Neural progenitor cell (in vitro differentiated cells): ENCODE data around the gene TAS2R14. TPM values are rescaled to one million over a fixed set of nuclear protein-coding genes. Genes with fewer than 3 reads are reported as not detected.

ENCODE experiments used
- DNase-seq: peaks from one replicate; pipeline ENCODE4 v3.0.0-alpha.2; 2016; ENCODE audit warnings: low spot score
- H2AFZ ChIP-seq: fragments of 200-600 bp; sonication (generic); replicated peaks from 2 replicates; pipeline ENCODE4 v1.6.1; 2016; ENCODE audit warnings: antibody characterized with exemption
- H3F3A ChIP-seq: fragments of 200-600 bp; sonication (generic); 2 replicates; pipeline ENCODE4 v1.6.1; 2016; ENCODE audit warnings: antibody characterized with exemption, low read depth
- H3K27ac ChIP-seq: fragments of 200-600 bp; sonication (generic); 2 replicates; pipeline ENCODE4 v1.5.1; 2016; ENCODE audit warnings: mild to moderate bottlenecking
- H3K27me3 ChIP-seq: fragments of 200-600 bp; sonication (generic); 2 replicates; pipeline ENCODE4 v1.6.1; 2016; ENCODE audit warnings: mild to moderate bottlenecking, moderate library complexity
- H3K36me3 ChIP-seq: fragments of 200-600 bp; sonication (generic); 2 replicates; pipeline ENCODE4 v1.5.1; 2016
- H3K4me1 ChIP-seq: fragments of 200-600 bp; sonication (generic); 2 replicates; pipeline ENCODE4 v1.6.1; 2016; ENCODE audit warnings: mixed run types
- H3K4me2 ChIP-seq: fragments of 200-600 bp; sonication (generic); 2 replicates; pipeline ENCODE4 v1.6.1; 2016
- H3K4me3 ChIP-seq: fragments of 200-600 bp; sonication (generic); 2 replicates; pipeline ENCODE4 v1.5.1; 2016
- H3K79me2 ChIP-seq: fragments of 200-600 bp; sonication (generic); 2 replicates; pipeline ENCODE4 v1.6.1; 2016; ENCODE audit warnings: low read depth
- H3K9ac ChIP-seq: fragments of 200-600 bp; sonication (generic); 2 replicates; pipeline ENCODE4 v1.6.1; 2016
- H3K9me3 ChIP-seq: fragments of 200-600 bp; sonication (generic); 2 replicates; pipeline ENCODE4 v1.5.1; 2016; ENCODE audit warnings: low read depth
- H4K20me1 ChIP-seq: fragments of 200-600 bp; sonication (generic); 2 replicates; pipeline ENCODE4 v1.6.1; 2016; ENCODE audit warnings: low read depth
- H3K27ac Mint-ChIP-seq: 3 replicates; pipeline ENCODE4 v1.8.0; 2021; ENCODE audit warnings: mixed read lengths
- H3K27me3 Mint-ChIP-seq: 2 replicates; pipeline ENCODE4 v1.8.0; 2022; ENCODE audit warnings: low read depth, mild to moderate bottlenecking, inconsistent platforms, moderate library complexity, mixed read lengths; ENCODE audit not compliant: insufficient read depth
- H3K36me3 Mint-ChIP-seq: 3 replicates; pipeline ENCODE4 v1.8.0; 2021; ENCODE audit warnings: mixed read lengths
- H3K4me1 Mint-ChIP-seq: 3 replicates; pipeline ENCODE4 v1.8.0; 2021; ENCODE audit warnings: mixed read lengths
- H3K4me3 Mint-ChIP-seq: 3 replicates; pipeline ENCODE4 v1.8.0; 2021; ENCODE audit warnings: mild to moderate bottlenecking, moderate library complexity, mixed read lengths
- H3K9me3 Mint-ChIP-seq: 3 replicates; pipeline ENCODE4 v1.8.0; 2020; ENCODE audit warnings: mixed read lengths
- CTCF ChIP-seq: fragments of 200-600 bp; sonication (generic); IDR thresholded peaks from 2 replicates; pipeline ENCODE4 v1.5.1; 2017; ENCODE audit warnings: antibody characterized with exemption, mild to moderate bottlenecking
- EZH2 ChIP-seq: fragments of 200-600 bp; sonication (generic); IDR thresholded peaks from 2 replicates; pipeline ENCODE4 v1.6.1; 2017; ENCODE audit warnings: antibody characterized with exemption, mild to moderate bottlenecking, moderate library complexity
- EZH2phosphoT487 ChIP-seq: fragments of 200-600 bp; sonication (generic); IDR thresholded peaks from 2 replicates; pipeline ENCODE4 v1.6.1; 2017; ENCODE audit warnings: antibody characterized with exemption
- total RNA-seq: library from RNA; depleted of rRNA; stranded (reverse); fragments of >200 nt; gene quantifications from 2 replicates; pipeline ENCODE4 v1.2.3, GENCODE V29; 2015; ENCODE audit warnings: low replicate concordance

The TAS2R14 gene
- total RNA-seq, 1 donor from 2014 or later = 7.0 TPM

DNA sequence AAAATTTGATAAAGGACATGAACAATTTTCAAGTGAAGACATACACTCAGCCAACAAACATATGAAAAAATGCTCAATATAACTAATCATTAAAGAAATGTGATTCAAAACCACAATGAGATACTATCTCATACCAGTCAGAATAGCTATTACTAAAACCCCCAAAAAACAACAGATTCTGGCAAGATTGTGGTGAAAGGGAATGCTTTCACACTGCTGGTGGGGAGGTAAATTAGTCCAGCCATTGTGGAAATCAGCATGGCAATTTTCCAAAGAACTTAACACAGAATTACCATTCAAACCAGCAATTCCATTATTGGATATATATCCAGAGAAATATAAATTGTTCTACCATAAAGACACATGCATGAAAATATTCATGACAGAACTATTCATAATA lies 18.7 kb upstream of the TAS2R14 start:
- H3K4me3 ChIP-seq = no peak overlapping the region
- no peaks in the 10 kb centered on the region for H3F3A ChIP-seq
- no peaks in the 10 kb centered on the region for H4K20me1 ChIP-seq
- DNase-seq = no peak
- no peaks in the 10 kb centered on the region for H3K27me3 ChIP-seq
- H3K9me3 Mint-ChIP-seq = peaks cover 46% of the 10 kb centered on the region
- H3K4me3 Mint-ChIP-seq = no peak overlapping the region
- no peaks in the 10 kb centered on the region for H3K9me3 ChIP-seq
- H3K27me3 Mint-ChIP-seq = no peaks in the 10 kb centered on the region
- no peak overlapping the region for H3K9ac ChIP-seq
- peaks cover 32% of the 10 kb centered on the region for H3K79me2 ChIP-seq
- H3K36me3 Mint-ChIP-seq = peaks cover 52% of the 10 kb centered on the region
- H3K4me1 ChIP-seq = no peaks in the 10 kb centered on the region
- H3K4me1 Mint-ChIP-seq = no peaks in the 10 kb centered on the region
- H3K27ac ChIP-seq = no peak overlapping the region
- no peak overlapping the region for H2AFZ ChIP-seq
- no peak overlapping the region for H3K4me2 ChIP-seq
- no peak overlapping the region for H3K27ac Mint-ChIP-seq
- TF ChIP-seq EZH2 (no peak), CTCF (no peak), EZH2phosphoT487 (no peak)
- H3K36me3 ChIP-seq = no peaks in the 10 kb centered on the region

DNA sequence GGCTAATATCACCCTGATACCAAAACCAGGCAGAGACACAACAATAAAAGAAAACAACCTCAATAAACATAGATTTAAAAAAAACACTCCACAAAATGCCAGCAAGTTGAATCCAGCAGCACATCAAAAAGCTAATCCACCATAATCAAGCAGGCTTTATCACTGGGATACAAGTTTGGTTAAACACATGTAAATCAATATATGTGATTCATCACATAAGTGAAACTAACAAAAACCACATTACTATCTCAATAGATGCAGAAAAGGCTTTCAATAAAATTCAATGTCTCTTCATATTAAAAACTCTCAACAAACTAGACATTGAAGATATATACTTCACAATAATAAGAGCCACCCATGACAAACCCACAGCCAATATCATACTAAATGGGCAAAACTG lies 17.0 kb upstream of the TAS2R14 start:
- H3K36me3 Mint-ChIP-seq = peaks cover 49% of the 10 kb centered on the region
- Histone ChIP-seq H3K9me3 (no peaks in the 10 kb centered on the region), H4K20me1 (no peaks in the 10 kb centered on the region), H3K36me3 (no peaks in the 10 kb centered on the region), H3K79me2 (peaks cover 32% of the 10 kb centered on the region), H3K4me1 (no peaks in the 10 kb centered on the region), H3K9ac (no peak overlapping the region), H3K27me3 (no peaks in the 10 kb centered on the region), H2AFZ (no peak overlapping the region), H3K27ac (no peak overlapping the region), H3K4me2 (no peak overlapping the region), H3K4me3 (no peak overlapping the region), H3F3A (no peaks in the 10 kb centered on the region)
- peaks cover 45% of the 10 kb centered on the region for H3K9me3 Mint-ChIP-seq
- no peaks in the 10 kb centered on the region for H3K27me3 Mint-ChIP-seq
- no peaks in the 10 kb centered on the region for H3K4me1 Mint-ChIP-seq
- DNase-seq = no peak
- H3K27ac Mint-ChIP-seq = no peak overlapping the region
- TF ChIP-seq EZH2 = no peak
- H3K4me3 Mint-ChIP-seq = no peak overlapping the region

GRCh38 chr12:10952645-10953044 lies 13.6 kb upstream of the TAS2R14 start:
- no peaks in the 10 kb centered on the region for H3K27me3 ChIP-seq
- no peaks in the 10 kb centered on the region for H3K4me1 ChIP-seq
- H3K36me3 Mint-ChIP-seq = peaks cover 58% of the 10 kb centered on the region
- H3K79me2 ChIP-seq = peaks cover 32% of the 10 kb centered on the region
- H3K4me3 Mint-ChIP-seq = no peak overlapping the region
- H3K9me3 Mint-ChIP-seq = peaks cover 64% of the 10 kb centered on the region
- no peak overlapping the region for H3K27ac Mint-ChIP-seq
- H3K27ac ChIP-seq = no peak overlapping the region
- H3K27me3 Mint-ChIP-seq = no peaks in the 10 kb centered on the region
- no peak overlapping the region for H3K4me3 ChIP-seq
- H3K9me3 ChIP-seq = peaks cover 2% of the 10 kb centered on the region
- no peaks in the 10 kb centered on the region for H4K20me1 ChIP-seq
- H3F3A ChIP-seq = no peaks in the 10 kb centered on the region
- DNase-seq = no peak
- no peaks in the 10 kb centered on the region for H3K4me1 Mint-ChIP-seq
- no peak overlapping the region for H3K4me2 ChIP-seq
- no peak for TF ChIP-seq EZH2
- no peak for TF ChIP-seq CTCF
- TF ChIP-seq EZH2phosphoT487 = no peak
- H2AFZ ChIP-seq = no peak overlapping the region
- H3K36me3 ChIP-seq = no peaks in the 10 kb centered on the region
- no peak overlapping the region for H3K9ac ChIP-seq

GRCh38 chr12:10943167-10943566 lies 4.1 kb upstream of the TAS2R14 start:
- H3K27ac Mint-ChIP-seq = no peak overlapping the region
- no peaks in the 10 kb centered on the region for H3K79me2 ChIP-seq
- no peak overlapping the region for H3K9ac ChIP-seq
- peaks cover 24% of the 10 kb centered on the region for H3K36me3 Mint-ChIP-seq
- no peak overlapping the region for H3K27ac ChIP-seq
- H3K4me3 ChIP-seq = no peak overlapping the region
- H3F3A ChIP-seq = no peaks in the 10 kb centered on the region
- no peak overlapping the region for H3K4me2 ChIP-seq
- no peaks in the 10 kb centered on the region for H3K36me3 ChIP-seq
- no peak for DNase-seq
- peaks cover 39% of the 10 kb centered on the region for H3K9me3 Mint-ChIP-seq
- H4K20me1 ChIP-seq = no peaks in the 10 kb centered on the region
- H3K27me3 Mint-ChIP-seq = peaks cover 4% of the 10 kb centered on the region
- H3K4me1 Mint-ChIP-seq = peaks cover 3% of the 10 kb centered on the region
- no peaks in the 10 kb centered on the region for H3K27me3 ChIP-seq
- H2AFZ ChIP-seq = no peak overlapping the region
- H3K9me3 ChIP-seq = peaks cover 17% of the 10 kb centered on the region
- no peaks in the 10 kb centered on the region for H3K4me1 ChIP-seq
- no peak for TF ChIP-seq CTCF
- no peak for TF ChIP-seq EZH2
- TF ChIP-seq EZH2phosphoT487 = no peak
- H3K4me3 Mint-ChIP-seq = no peak overlapping the region
